ENCODE results near the gene SMARCA4.
"Not testable (repeated sequence)": the region's sequence is repeated elsewhere in the genome, so short reads cannot be mapped to it uniquely, and the experiment has no call there.

Gene SMARCA4

GRCh38 chr19:10929402-10929794 lies 31.4 kb upstream of the SMARCA4 start:
- no peak for DNase-seq

- DNase-seq, result no peak
These were observed 25.3 kb upstream of the SMARCA4 start for GRCh38 chr19:10935371-10936059.

- peak; percentile 33 for DNase-seq
These were observed 24.2 kb upstream of the SMARCA4 start for GRCh38 chr19:10936661-10937084.

GRCh38 chr19:10941649-10942048 lies 19.2 kb upstream of the SMARCA4 start:
- DNase-seq, result not testable (repeated sequence)

GRCh38 chr19:10943412-10943811 lies 17.4 kb upstream of the SMARCA4 start:
- DNase-seq, result not testable (repeated sequence)

- DNase-seq, result no peak
These were observed 15.6 kb upstream of the SMARCA4 start for GRCh38 chr19:10945264-10945663.

GRCh38 chr19:10946958-10947657 lies 13.7 kb upstream of the SMARCA4 start:
- DNase-seq, result no peak

- DNase-seq, result no peak
These were observed 8.0 kb upstream of the SMARCA4 start for GRCh38 chr19:10952809-10953208.

GRCh38 chr19:10959277-10959968 lies 1.4 kb upstream of the SMARCA4 start:
- not testable (repeated sequence) for DNase-seq

GRCh38 chr19:10961073-10961860 lies 437 bp downstream of the SMARCA4 start:
- DNase-seq, result no peak

GRCh38 chr19:10962863-10963262 lies 2.0 kb downstream of the SMARCA4 start:
- no peak for DNase-seq

- no peak for DNase-seq
These were observed 3.0 kb downstream of the SMARCA4 start for GRCh38 chr19:10963865-10964264.

- DNase-seq, result no peak
These were observed 4.1 kb downstream of the SMARCA4 start for GRCh38 chr19:10964903-10965302.

GRCh38 chr19:10965398-10965797 lies 4.6 kb downstream of the SMARCA4 start:
- no peak for DNase-seq

- DNase-seq, result no peak
These were observed 6.0 kb downstream of the SMARCA4 start for GRCh38 chr19:10966809-10967208.

GRCh38 chr19:10968527-10969135 lies 7.8 kb downstream of the SMARCA4 start:
- no peak for DNase-seq

- DNase-seq, result no peak
These were observed 10.4 kb downstream of the SMARCA4 start for GRCh38 chr19:10971107-10971726.

- DNase-seq, result no peak
These were observed 14.7 kb downstream of the SMARCA4 start for GRCh38 chr19:10975374-10976130.

- DNase-seq, result no peak
These were observed 15.5 kb downstream of the SMARCA4 start for GRCh38 chr19:10976131-10976892.

- no peak for DNase-seq
These were observed 16.9 kb downstream of the SMARCA4 start for GRCh38 chr19:10977742-10978092.

GRCh38 chr19:10979951-10980381 lies 19.1 kb downstream of the SMARCA4 start:
- DNase-seq, result peak; percentile 40

Measured in activated CD4-positive, alpha-beta T cell treated with anti-CD3 and anti-CD28 coated beads for 48 hours (primary cell).